Measurements from ENCODE around the gene CELF1.

DNA sequence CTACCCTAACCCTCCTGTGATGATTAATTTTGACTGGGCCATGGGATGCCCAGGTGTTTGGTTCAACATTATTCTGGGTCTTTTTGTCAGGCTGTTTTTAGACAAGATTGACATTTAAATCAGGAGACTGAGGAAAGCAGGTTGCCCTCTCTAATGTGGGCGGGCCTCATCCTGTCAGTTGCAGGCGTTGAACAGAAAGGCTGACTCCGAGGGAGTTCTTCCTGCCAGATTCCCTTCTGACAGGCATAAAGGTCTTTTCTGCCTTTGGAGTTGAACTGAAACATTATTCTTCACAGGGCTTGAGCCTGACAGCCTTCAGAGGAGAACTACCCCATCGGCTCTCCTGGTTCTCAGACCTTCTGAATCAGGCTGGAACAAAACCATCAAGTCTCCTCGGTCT, 122.4 kb downstream of the CELF1 start:
- TF ChIP-seq, protein P1, sequence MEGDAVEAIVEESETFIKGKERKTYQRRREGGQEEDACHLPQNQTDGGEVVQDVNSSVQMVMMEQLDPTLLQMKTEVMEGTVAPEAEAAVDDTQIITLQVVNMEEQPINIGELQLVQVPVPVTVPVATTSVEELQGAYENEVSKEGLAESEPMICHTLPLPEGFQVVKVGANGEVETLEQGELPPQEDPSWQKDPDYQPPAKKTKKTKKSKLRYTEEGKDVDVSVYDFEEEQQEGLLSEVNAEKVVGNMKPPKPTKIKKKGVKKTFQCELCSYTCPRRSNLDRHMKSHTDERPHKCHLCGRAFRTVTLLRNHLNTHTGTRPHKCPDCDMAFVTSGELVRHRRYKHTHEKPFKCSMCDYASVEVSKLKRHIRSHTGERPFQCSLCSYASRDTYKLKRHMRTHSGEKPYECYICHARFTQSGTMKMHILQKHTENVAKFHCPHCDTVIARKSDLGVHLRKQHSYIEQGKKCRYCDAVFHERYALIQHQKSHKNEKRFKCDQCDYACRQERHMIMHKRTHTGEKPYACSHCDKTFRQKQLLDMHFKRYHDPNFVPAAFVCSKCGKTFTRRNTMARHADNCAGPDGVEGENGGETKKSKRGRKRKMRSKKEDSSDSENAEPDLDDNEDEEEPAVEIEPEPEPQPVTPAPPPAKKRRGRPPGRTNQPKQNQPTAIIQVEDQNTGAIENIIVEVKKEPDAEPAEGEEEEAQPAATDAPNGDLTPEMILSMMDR (IDR thresholded peaks at IDR 0.05), result no peak
- TF ChIP-seq POLR2A (IDR thresholded peaks at IDR 0.05), result no peak
